Measurements from ENCODE around the gene MAGEF1. TPM values are rescaled to one million over a fixed set of nuclear protein-coding genes. Genes with fewer than 3 reads are reported as not detected.

The MAGEF1 gene
- total and polyA plus RNA-seq, 9 donors = 28.3 to 48.7 (median 39.7) TPM

Other genes with a start within 250 kb of the MAGEF1 start
- gene EPHB3, start 150.3 kb downstream of the MAGEF1 start, total RNA-seq = 10 to 100 TPM in 6 of 7 donors, 1 to 10 TPM in 1; 5.6 to 31.0 (median 16.1) TPM
- gene EPHB3, start 150.3 kb downstream of the MAGEF1 start, polyA plus RNA-seq = 1 to 10 TPM; 2.1 to 7.3 TPM
- gene VPS8, start 100.1 kb upstream of the MAGEF1 start, total RNA-seq = 10 to 100 TPM; 37.9 to 58.8 (median 47.7) TPM
- gene VPS8, start 100.1 kb upstream of the MAGEF1 start, polyA plus RNA-seq = 10 to 100 TPM; 15.0 to 24.9 TPM